ENCODE measurements around the gene PMP22.

The PMP22 gene

DNA sequence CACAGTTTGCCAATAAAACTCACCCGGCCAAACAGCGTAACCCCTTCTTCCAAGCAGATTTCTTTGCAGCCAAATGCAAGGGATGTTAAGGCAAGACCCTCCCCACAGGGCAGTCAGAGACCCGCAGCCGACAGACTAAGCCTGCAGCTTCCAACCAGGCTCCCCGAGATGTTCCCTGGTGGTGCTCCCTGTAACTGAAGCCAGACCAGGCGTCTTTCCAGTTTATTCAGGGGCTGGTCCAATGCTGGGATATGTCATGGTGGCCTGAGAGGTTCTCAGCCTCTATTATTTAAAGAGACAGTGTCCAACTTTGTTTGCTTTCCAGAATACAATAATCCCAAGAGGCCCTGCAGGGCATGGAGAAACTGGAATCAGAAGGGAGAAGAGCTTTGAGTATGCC, at the start of gene PMP22:
PMP22 (minus strand) TSS at position 196 of the 400 bp plus-strand sequence. CDS start 4,599 bp downstream, outside the sequence.
- DNase-seq (ENCODE audit: low read depth, low spot score) = no peak
- H3K27ac ChIP-seq = no peak within 1 kb of the TSS

DNA sequence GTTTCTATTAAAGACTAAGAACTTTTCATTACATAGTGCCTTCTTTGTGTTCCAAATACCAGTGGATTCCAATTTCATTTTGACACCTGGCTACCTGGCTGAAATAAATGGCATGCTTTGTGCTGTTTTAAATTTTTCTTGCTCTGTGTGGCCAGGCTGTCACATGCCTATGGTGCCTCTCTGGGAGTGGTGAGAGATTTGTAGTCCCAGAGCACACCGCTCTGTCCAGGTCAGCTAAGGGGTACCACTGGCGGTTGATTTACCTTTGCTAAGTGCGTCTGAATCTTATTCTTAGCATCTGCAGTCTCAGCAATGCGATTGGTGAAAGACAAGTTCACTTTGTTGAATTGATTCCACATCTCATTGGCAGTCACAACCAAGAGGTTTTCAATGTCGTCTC, 46.9 kb upstream of the PMP22 start:
- no peak for DNase-seq (ENCODE audit: low read depth, low spot score)
- no peak overlapping the region for H3K27ac ChIP-seq

DNA sequence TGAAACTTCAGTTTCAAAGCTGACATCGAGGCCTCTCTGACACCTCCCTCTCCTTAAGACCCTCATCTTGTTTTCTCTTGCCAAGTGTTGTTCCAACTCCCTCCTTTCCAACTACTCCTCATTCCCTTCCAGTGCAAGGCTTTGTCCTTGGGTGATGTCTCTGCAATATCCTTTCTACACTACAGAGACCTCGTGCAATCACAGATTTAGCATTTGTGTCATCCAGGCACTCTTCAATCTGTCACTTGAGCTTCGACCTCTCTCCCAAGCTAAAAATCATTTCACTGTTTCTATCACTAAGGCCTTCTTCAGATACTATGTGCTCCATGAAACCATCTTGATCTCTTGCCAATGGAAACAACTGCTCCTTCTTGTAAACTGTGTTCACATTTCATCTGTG, 44.7 kb upstream of the PMP22 start:
- no peak overlapping the region for H3K27ac ChIP-seq
- no peak for DNase-seq (ENCODE audit: low read depth, low spot score)

DNA sequence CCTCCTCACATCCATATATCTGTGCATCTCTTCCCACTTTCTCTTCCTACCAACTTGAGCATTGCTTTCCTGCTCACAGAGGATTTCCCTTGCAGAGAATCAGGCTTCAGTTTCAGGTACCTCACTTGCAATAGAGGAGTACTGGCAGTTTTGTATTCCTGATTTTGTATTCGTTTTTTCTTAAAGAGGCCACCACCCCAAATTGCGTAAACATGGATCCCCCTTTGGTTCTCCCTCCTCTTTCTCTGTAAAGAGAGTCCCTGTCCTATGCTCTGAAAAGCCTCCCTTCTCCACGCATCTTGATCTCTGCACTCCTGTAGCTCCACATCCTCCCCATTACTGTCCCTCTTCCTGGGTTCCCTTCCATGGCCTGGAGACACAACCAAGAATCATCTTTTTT, 44.1 kb upstream of the PMP22 start:
- H3K27ac ChIP-seq = no peak overlapping the region
- DNase-seq (ENCODE audit: low read depth, low spot score) = no peak

DNA sequence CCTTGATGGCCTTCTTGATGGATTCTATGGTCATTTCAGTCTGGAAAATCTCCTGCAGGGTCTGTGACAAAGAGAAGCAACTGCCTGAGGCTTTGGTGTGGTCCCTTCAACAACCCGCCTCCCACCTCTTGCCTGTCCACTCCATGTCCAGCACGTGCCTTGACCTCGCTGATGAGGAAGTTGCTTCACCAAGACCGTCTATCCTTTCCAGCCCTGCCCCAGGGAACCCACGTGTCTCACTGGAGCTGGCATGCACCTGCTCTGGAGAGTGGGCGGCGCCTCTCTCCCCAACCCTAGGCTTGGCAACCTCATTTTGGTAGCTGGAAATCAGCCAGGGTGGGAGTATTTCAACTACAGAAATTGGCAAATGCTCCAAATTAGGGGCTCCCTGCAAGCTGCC, 43.6 kb upstream of the PMP22 start:
- no peak overlapping the region for H3K27ac ChIP-seq
- no peak for DNase-seq (ENCODE audit: low read depth, low spot score)

DNA sequence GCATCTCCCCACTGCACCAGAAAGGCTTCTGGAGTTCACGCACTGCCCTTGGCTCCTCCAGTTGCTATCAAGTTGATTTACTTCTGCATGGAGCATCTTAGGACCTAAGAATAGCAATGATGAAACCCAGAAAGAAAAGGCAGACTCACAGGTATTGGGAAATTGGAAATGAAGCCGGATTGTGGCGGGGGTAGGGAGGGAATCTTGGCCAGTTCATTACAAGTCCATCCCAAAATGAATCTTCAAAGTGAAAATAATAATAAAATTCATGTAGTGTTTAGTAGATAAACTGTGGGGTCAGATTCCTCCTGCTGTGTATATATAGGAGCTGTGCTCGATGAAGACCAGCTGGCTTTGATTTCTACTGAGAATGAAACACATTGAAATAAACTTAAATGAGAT, 42.6 kb upstream of the PMP22 start:
- no peak for DNase-seq (ENCODE audit: low read depth, low spot score)

DNA sequence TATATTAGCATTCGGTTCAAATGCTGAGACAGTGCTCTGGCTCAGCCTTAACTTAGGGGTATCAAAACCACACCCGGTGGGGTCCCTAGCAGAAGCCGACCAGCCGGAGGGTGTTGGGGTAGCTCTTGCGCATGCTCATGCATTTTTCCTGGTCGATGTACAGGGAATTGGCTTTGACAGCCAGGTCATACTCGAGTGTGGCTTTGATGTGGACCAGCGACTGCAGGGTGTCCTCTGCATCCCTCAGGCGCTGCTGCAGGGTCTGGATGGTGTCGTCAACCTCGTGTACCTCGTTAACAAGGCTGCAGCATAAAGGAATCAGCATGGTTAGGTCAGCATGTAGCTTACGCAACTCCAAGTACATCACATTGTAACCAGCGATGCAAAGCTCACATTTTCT, 38.7 kb upstream of the PMP22 start:
- DNase-seq (ENCODE audit: low read depth, low spot score) = no peak
- no peak overlapping the region for H3K27ac ChIP-seq

More for the DNA sequence above, 42.6 kb upstream of the PMP22 start:
- H3K27ac ChIP-seq = no peak overlapping the region

DNA sequence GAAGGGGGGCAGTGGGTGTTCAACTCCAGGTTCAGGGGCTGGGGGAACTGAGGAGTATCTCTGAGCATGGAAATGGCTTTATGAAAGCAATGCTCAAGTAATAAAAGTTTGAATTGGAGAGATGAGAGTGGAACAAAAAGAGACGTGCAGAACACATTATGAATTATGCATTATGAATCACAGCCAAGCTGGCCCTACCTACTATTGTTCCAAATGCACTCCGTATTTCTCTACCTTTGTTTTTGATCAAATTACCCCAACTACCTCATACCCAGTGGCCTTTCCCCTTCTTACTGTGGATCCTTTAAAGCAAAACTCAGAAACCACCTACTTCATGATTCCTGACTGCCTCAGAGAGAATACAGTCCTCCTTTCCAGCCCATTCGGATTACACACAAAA, 38.1 kb upstream of the PMP22 start:
- DNase-seq (ENCODE audit: low read depth, low spot score) = no peak
- no peak overlapping the region for H3K27ac ChIP-seq

DNA sequence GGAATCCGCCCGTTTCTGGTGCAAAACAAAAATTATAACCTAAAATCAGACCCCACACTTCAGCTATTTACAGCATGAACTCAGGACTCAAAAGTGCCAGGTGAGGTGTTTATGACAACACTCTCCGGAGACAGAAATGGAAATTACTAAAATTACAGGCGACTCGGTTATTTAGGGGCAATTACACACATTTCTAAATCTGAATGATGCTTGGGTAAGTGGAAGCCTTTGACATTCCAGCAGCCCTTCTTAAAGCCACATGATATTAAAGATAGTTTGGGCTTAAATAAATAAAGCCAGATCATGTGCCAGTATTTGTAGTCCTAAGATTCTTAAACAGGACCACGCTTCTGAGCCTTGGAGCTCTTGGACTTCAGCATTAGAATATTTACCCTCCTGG, 36.7 kb upstream of the PMP22 start:
- no peak for DNase-seq (ENCODE audit: low read depth, low spot score)
- no peak overlapping the region for H3K27ac ChIP-seq

DNA sequence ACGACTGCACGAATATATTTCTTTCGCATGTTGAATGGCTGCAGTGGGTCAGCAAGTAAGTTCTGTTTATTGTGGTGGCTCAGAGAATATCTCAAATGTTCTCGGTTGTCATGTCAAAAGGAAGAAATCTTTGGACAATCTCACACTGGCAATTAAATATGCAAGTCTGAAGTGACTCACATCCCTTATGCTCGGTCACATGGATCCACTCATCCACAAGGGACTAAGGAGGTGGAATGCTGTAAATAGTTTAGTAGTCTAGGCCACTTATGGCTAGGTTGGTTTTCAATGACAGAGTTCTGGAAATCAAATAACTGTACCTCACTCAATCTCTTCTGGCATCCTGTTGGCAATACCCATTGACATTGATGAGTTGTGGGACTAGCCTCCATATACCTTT, 33.0 kb upstream of the PMP22 start:
- no peak for DNase-seq (ENCODE audit: low read depth, low spot score)
- H3K27ac ChIP-seq = no peak overlapping the region

DNA sequence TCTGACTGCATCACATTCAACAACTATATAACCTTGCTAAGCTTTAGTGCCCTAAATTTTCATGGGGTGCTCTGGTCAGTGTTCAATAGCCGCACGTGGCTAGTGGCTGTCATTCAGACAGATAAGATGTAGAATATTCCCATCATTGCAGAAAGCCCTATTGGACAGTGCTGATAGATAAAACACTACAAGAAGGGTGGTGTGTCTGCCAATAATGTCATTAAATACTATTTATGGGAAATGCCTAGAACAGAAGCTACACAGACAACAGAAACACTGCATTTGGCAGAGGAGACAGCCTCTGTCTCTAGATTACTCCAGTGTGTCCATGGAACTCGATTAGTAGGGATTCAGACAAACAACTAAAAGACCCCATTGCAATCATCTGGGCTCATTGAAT, 28.4 kb upstream of the PMP22 start:
- no peak for DNase-seq (ENCODE audit: low read depth, low spot score)
- no peak overlapping the region for H3K27ac ChIP-seq

DNA sequence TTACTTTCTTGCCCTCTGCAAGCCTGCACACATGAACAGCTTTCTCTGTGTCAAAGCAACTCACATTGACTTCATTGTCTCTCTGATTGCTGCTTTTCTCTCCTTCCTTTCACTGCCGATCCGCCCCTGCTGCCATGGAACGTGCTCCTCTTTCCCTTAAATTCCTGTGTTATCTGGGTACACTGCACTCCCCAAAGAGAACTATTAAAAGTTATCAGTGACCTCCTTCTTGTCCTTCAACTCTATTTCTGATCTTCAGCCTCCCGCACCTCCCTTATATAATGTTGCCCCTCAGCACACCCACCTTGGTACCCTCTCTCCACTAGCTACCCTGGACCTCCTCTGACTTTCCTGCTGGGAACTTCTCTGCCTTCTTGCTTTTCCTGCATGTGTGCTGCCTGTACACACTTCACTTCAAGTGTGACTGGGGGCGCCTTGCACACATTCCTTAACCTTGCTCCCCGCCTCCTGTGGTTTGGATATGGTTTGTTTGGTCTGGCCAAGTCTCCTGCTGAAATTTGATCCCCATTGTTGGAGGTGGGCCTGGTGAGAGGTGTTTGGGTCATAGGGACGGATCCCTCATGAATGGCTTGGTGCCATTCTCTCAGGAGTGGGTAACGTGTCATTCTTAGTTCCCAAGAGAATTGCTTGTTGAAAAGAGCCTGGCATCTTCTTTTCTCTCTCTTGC, 26.7 kb upstream of the PMP22 start:
- no peak overlapping the region for H3K27ac ChIP-seq
- DNase-seq (ENCODE audit: low read depth, low spot score) = no peak

DNA sequence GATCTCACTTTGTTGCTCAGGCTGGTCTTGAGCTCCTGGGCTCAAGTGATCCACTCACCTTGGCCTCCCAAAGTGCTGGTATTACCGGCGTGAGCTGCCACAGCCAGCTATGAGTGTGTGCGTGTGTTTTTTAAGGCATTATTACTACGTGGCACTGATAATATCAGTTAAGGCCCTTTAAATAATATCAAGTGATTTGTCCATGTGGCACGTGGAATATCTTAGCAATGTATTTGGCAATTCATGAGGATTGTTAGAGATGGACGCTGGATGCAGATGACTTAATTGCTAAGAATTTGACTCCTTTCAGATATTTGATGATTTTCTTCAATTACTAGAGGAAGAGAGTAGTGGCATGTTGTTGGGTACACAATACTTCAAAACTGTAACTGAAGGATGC, 25.5 kb upstream of the PMP22 start:
- DNase-seq (ENCODE audit: low read depth, low spot score) = no peak
- H3K27ac ChIP-seq = no peak overlapping the region

DNA sequence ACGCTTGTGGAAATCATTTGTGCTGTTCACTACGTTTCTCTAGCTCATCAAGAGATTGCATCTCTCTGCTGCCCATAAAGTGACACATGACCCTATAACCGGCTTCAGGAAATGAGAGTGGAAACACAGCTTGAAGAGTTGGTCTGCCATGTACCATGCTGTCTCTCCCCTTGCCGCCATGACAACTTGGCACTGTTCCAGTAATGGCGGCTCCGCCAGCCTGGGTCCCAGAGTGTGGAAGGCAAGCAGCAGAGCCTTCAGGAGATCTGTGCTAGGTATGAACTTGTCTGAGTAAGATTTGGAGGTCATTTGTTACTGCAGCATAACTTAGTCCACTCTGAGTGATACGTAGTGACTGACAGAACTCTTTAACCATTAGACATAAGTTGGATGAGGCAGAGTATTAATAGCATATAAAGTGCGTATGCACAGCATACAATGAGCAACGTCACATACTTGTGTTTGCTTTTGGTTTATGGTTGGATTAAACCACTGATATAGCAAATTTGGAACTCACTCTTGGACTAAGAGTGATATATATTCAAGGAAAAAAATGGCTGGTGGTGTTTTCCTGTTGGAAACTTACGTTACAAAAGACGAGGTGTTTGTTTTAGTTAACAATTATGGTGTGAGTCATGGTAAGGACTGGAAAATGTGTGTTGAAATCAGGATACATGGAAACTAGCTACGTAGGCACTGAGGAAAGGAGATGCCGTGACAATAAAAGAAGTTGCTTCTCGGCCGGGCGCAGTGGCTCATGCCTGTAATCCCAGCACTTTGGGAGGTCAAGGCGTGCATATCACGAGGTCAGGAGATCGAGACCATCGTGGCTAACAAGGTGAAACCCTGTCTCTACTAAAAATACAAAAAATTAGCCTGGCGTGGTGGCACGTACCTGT, 24.4 kb upstream of the PMP22 start:
- no peak for DNase-seq (ENCODE audit: low read depth, low spot score)
- no peak overlapping the region for H3K27ac ChIP-seq

DNA sequence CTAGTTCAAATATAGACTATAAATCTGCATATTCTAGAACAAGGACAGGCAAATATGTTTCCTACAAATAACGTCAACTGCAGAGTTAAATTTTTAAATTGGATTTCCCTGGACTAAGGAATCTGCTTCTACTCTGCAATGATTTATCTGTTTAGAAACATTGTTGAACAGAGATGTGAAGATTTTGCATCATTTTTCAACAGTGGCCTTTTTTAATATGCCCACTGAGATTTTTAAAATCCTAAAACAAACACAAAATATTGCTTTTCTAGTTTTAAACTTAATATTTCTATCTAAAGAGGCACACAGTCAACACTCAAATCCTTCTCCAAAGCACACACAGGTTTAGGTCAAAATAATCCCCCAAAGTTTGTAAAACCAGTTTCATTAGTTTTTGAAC, 23.7 kb upstream of the PMP22 start:
- H3K27ac ChIP-seq = no peak overlapping the region
- DNase-seq (ENCODE audit: low read depth, low spot score) = no peak

DNA sequence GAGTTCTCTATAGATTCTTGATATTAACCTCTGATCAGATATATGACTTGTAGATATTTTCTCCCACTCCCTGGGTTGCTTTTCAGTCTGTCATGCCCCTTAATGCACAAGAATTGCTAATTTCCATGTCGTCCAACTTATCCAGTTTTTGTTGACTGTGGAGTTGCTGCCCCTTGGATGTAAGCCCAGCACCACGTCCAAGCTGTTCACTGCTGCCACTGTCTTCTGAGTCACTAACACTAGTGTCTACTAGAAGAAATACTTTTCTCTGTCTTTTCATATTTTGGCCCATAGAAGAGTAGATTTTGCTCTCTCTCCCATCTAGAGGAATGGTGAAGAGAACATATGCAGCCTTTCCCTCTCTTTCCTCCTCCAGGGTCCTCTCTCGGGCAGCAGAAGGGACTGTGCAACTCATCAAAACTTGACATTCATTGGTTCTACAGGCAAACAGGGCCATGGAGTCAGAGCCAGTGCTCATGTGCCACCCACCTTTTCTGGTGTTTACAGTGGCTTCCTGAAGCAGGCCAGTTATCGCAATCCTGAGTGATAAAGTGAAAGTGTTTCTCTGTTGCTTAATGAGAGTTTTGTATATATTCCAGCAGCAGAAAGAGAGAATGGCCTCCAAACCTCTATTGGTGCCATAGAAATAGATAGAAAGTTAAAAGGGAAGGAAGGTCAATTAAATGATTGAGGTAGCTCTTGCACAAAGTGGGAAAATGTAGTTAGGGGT, 22.6 kb upstream of the PMP22 start:
- H3K27ac ChIP-seq = no peak overlapping the region
- no peak for DNase-seq (ENCODE audit: low read depth, low spot score)

DNA sequence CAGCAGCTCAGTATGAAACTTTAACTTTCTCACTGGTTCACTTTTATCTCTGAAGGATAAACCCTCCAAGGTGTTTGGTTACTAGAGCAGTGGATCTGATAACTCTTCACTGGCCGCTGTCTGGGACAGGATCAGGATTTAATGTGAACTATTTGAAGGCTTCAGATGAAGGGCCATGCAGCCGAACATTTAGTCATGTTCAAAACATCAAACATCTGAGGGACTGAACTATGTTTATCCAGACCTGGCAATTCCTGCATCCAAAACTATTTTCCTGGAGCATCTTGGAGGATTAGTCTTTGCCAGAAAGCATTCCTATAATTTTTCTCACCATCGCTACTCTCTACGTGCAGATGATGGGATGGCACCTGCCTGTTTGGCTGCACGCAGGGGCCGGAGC, 20.3 kb upstream of the PMP22 start:
- no peak for DNase-seq (ENCODE audit: low read depth, low spot score)
- no peak overlapping the region for H3K27ac ChIP-seq

DNA sequence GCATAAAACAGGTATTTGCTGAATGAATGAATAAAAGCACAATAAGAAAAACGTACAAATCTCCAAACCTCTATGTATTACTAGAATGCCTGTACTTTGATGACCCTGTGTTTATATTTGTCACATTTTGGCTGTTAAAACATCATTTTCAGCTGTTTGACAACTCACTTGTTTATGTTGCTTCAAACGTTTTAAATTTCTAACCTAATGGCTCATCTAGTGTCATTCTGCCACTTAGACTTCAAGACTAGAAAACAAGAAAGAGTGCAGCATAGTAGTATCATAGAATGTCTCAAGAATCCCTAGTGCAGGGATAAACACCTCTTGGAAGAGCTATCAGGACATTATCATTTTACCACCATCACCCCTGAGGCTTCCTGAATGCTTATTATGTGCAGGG, 19.4 kb upstream of the PMP22 start:
- H3K27ac ChIP-seq = no peak overlapping the region
- no peak for DNase-seq (ENCODE audit: low read depth, low spot score)

DNA sequence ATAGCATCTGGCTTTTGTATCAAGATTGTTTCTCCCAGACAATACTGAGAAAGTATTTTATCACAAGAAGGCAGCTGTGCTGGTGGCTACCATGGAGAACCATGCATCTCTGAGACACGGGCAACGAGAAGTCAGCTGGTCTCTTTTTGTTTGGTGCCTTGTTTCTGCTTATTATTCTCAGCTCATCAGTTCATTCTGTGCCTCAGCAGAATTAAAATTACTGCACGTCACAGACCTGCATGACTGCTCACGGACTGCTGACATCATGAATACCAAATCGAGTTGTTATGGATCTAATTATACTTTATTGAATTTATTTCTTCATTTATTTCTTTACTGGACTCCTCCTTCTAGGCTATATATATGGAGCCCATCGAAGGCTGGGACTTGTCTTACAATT, 19.0 kb upstream of the PMP22 start:
- H3K27ac ChIP-seq = no peak overlapping the region
- DNase-seq (ENCODE audit: low read depth, low spot score) = no peak

DNA sequence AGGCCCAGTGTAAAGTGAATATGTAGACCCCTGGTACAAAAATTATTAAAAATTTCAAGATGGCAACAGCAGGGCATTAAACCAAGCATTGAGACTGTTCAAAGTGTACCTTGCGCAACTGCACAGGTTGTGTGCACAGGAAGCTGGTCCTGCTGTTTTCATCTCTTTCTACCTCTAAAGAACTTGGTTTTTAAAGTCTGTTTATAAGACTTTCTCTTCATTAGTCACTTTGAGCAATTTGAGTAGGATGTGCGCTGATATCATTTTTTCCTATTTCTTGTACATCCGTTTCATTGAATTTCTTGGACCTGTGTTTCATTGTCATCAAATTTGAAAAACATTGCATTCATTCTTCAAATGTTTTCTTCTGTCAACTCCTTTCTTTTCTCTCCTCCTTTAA, 16.8 kb upstream of the PMP22 start:
- DNase-seq (ENCODE audit: low read depth, low spot score) = no peak
- H3K27ac ChIP-seq = no peak overlapping the region

DNA sequence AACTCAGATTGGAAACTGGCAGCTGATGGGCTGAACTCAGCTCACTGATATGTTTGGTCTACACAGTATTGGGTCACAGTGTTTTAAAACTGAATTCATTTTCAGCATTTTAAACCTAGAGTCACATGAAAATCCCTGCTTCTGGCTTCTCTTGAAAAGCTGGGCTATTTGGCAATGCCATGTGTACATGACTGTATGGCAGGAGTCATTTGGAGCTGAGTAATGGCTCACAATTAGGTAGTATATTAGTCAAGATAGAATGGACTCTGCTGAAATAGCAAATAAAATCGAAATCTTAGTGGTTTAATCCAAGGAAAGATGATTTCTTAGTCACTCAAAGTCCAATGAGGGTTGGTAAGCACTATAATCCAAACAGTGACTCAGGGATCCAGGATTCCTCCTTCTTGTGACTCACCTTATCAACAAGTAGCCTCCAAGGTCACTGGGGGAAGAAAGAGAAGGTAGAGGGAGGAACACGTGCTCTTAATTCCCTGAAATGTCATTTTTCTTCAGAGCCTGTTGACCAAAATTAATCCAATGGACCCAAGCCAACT, 13.9 kb upstream of the PMP22 start:
- DNase-seq (ENCODE audit: low read depth, low spot score) = peak; percentile 73
- no peak overlapping the region for H3K27ac ChIP-seq
